Sigmoid colon (tissue), 4 donors: Measurements from ENCODE around the gene ACAA1.

Experiments used
- EP300 ChIP-seq, 4 donors: sonication (generic); formaldehyde crosslinking; IDR thresholded peaks; one replicate each; pipeline ENCODE4 v1.6.1; 2017; ENCODE audit warnings: antibody characterized with exemption in 4 of 4
- POLR2A ChIP-seq, 2 donors: fragments of 450-650 bp; IDR thresholded peaks; one replicate each; pipeline ENCODE4 v1.6.1; 2016; ENCODE audit warnings: antibody characterized with exemption in 2 of 2, mild to moderate bottlenecking in 2 of 2, moderate library complexity in 2 of 2
- TF ChIP-seq, protein P1 (sequence below), 4 experiments: fragments of 450-650 bp in 3 of 4; fragments of 200-600 bp in 1 of 4; IDR thresholded peaks; one replicate each; pipeline ENCODE4 v1.5.1; 2016 to 2019; ENCODE audit warnings: antibody characterized with exemption in 4 of 4, mild to moderate bottlenecking in 3 of 4, moderate library complexity in 2 of 4

DNA sequence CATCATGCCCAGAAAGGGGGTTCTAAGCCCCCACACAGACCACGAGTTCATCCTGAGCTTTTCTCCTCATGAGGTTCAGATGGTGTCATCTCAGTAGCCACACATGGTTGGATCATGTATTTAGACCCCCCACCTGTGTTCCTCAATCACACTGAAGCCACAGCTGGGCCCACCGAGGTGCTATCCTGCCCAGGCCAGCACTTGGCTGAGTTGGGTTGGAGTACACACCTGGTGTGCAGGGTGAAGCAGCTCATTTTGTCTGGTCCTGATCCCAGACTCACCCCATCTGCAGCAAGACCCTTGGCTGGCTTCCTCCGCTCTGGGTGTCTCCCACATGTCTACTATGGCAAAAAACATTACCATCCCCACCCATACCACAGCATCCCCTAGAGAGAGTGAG is 41.9 kb downstream of the ACAA1 start:
- TF ChIP-seq, protein P1, sequence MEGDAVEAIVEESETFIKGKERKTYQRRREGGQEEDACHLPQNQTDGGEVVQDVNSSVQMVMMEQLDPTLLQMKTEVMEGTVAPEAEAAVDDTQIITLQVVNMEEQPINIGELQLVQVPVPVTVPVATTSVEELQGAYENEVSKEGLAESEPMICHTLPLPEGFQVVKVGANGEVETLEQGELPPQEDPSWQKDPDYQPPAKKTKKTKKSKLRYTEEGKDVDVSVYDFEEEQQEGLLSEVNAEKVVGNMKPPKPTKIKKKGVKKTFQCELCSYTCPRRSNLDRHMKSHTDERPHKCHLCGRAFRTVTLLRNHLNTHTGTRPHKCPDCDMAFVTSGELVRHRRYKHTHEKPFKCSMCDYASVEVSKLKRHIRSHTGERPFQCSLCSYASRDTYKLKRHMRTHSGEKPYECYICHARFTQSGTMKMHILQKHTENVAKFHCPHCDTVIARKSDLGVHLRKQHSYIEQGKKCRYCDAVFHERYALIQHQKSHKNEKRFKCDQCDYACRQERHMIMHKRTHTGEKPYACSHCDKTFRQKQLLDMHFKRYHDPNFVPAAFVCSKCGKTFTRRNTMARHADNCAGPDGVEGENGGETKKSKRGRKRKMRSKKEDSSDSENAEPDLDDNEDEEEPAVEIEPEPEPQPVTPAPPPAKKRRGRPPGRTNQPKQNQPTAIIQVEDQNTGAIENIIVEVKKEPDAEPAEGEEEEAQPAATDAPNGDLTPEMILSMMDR (IDR thresholded peaks at IDR 0.05): no peak
- TF ChIP-seq POLR2A (IDR thresholded peaks at IDR 0.05) (no peak), EP300 (IDR thresholded peaks at IDR 0.05) (no peak)
